ENCODE results near the gene TMEM72. TPM values are rescaled to one million over a fixed set of nuclear protein-coding genes. Genes with fewer than 3 reads are reported as not detected.

The TMEM72 gene
- total and polyA plus RNA-seq, 2 of the 13 experiments (the other 11 are each of a cell fraction or from before 2014, with no cell fraction given) = 0.04 TPM; not detected in 1

DNA sequence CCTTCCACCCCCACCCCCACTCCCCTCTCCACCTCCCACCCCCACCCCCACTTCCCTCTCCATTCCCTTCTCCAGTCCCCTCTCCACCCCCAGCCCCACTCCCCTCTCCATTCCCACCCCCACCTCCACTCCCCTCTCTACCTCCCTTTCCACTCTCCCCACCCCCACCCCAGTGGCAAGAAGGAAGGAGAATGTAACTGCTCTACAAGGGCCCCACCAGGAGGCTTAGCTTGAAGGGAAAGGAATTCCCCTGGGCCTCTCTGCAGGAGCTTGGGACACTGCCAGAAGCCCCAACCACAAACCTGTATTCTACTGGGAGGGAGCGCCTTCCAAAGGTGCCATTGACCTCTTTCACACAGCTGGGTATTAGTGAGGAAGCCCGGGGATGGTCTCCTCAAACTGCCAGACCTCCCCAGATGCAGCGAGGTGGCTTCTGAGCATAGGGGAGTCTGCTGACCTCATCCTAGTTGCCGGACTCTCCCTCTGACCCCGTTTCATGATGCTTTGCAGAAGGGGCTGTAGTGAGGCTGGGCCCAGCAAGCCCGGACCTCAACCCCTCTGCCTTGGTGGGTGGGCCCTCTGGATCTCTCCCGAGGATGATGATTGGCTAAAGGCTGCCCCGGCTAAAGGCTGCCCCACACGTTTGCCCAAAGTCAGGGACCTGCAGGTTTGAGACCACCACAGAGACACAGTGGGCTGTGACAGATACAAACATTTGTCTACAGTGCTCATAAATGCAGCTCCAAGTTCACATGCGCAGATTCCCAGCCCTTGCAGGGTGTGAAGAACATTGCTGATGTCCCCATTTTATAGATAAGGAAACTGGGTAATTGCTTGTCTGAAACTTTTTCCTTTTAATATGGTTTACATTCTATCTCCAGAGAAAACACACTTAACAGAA lies 64.5 kb downstream of the TMEM72 start (continued):
- TF ChIP-seq ZNF281 (CRISPR knock-in tag; IDR thresholded peaks at IDR 0.05; ENCODE audit: borderline replicate concordance) (no peak), ZSCAN12 (CRISPR knock-in tag; IDR thresholded peaks at IDR 0.05) (no peak), GABPA (IDR thresholded peaks at IDR 0.05; ENCODE audit: low read depth, low read length) (no peak), GABPA (CRISPR knock-in tag; IDR thresholded peaks at IDR 0.05; ENCODE audit: low read depth) (no peak), TSC22D2 (CRISPR knock-in tag; IDR thresholded peaks at IDR 0.05; ENCODE audit: borderline replicate concordance) (no peak), ZNF761 (CRISPR knock-in tag; conservative IDR thresholded peaks at IDR 0.05) (no peak; the same call in 1 of the 2 replicates), ZNF496 (CRISPR knock-in tag; IDR thresholded peaks at IDR 0.05; ENCODE audit: insufficient replicate concordance) (no peak), PAWR (CRISPR knock-in tag; IDR thresholded peaks at IDR 0.05; ENCODE audit: borderline replicate concordance) (0 out of 2 replicates have a peak, but pooled peaks have one; percentile 88), JUNB (CRISPR knock-in tag; IDR thresholded peaks at IDR 0.05; ENCODE audit: borderline replicate concordance) (no peak), ZNF207 (IDR thresholded peaks at IDR 0.05; ENCODE audit: borderline replicate concordance) (no peak), ZNF451 (CRISPR knock-in tag; IDR thresholded peaks at IDR 0.05) (peak; percentile 11; the same call in 1 of the 2 replicates), DMTF1 (CRISPR knock-in tag; IDR thresholded peaks at IDR 0.05) (no peak), ZFP41 (CRISPR knock-in tag; IDR thresholded peaks at IDR 0.05; ENCODE audit: borderline replicate concordance) (no peak), ZNF501 (CRISPR knock-in tag; IDR thresholded peaks at IDR 0.05) (peak; percentile 46; the same call in 1 of the 2 replicates)
- TF ChIP-seq, protein P1, sequence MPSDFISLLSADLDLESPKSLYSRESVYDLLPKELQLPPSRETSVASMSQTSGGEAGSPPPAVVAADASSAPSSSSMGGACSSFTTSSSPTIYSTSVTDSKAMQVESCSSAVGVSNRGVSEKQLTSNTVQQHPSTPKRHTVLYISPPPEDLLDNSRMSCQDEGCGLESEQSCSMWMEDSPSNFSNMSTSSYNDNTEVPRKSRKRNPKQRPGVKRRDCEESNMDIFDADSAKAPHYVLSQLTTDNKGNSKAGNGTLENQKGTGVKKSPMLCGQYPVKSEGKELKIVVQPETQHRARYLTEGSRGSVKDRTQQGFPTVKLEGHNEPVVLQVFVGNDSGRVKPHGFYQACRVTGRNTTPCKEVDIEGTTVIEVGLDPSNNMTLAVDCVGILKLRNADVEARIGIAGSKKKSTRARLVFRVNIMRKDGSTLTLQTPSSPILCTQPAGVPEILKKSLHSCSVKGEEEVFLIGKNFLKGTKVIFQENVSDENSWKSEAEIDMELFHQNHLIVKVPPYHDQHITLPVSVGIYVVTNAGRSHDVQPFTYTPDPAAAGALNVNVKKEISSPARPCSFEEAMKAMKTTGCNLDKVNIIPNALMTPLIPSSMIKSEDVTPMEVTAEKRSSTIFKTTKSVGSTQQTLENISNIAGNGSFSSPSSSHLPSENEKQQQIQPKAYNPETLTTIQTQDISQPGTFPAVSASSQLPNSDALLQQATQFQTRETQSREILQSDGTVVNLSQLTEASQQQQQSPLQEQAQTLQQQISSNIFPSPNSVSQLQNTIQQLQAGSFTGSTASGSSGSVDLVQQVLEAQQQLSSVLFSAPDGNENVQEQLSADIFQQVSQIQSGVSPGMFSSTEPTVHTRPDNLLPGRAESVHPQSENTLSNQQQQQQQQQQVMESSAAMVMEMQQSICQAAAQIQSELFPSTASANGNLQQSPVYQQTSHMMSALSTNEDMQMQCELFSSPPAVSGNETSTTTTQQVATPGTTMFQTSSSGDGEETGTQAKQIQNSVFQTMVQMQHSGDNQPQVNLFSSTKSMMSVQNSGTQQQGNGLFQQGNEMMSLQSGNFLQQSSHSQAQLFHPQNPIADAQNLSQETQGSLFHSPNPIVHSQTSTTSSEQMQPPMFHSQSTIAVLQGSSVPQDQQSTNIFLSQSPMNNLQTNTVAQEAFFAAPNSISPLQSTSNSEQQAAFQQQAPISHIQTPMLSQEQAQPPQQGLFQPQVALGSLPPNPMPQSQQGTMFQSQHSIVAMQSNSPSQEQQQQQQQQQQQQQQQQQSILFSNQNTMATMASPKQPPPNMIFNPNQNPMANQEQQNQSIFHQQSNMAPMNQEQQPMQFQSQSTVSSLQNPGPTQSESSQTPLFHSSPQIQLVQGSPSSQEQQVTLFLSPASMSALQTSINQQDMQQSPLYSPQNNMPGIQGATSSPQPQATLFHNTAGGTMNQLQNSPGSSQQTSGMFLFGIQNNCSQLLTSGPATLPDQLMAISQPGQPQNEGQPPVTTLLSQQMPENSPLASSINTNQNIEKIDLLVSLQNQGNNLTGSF (CRISPR knock-in tag; IDR thresholded peaks at IDR 0.05) = no peak
- TF ChIP-seq, protein P2, sequence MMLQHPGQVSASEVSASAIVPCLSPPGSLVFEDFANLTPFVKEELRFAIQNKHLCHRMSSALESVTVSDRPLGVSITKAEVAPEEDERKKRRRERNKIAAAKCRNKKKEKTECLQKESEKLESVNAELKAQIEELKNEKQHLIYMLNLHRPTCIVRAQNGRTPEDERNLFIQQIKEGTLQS (CRISPR knock-in tag; IDR thresholded peaks at IDR 0.05) = 0 out of 2 replicates have a peak, but pooled peaks have one; percentile 25
- TF ChIP-seq, protein P3, sequence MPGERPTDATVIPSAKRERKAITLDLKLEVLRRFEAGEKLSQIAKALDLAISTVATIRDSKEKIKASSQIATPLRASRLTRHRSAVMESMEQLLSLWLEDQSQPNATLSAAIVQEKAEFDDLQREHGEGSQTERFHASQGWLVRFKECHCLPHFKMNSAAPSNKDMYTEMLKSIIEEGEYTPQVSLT (CRISPR knock-in tag; IDR thresholded peaks at IDR 0.05; ENCODE audit: borderline replicate concordance, low read depth) = no peak
